NK-92 (cell line): ENCODE measurements around the gene ZNF527.
"Not testable (repeated sequence)": the region's sequence is repeated elsewhere in the genome, so short reads cannot be mapped to it uniquely, and the experiment has no call there.

Source experiments
- DNase-seq: peaks from one replicate; lab custom pipeline; 2025; ENCODE audit not compliant: unreplicated experiment; lab: John Stamatoyannopoulos, UW

Gene ZNF527

DNA sequence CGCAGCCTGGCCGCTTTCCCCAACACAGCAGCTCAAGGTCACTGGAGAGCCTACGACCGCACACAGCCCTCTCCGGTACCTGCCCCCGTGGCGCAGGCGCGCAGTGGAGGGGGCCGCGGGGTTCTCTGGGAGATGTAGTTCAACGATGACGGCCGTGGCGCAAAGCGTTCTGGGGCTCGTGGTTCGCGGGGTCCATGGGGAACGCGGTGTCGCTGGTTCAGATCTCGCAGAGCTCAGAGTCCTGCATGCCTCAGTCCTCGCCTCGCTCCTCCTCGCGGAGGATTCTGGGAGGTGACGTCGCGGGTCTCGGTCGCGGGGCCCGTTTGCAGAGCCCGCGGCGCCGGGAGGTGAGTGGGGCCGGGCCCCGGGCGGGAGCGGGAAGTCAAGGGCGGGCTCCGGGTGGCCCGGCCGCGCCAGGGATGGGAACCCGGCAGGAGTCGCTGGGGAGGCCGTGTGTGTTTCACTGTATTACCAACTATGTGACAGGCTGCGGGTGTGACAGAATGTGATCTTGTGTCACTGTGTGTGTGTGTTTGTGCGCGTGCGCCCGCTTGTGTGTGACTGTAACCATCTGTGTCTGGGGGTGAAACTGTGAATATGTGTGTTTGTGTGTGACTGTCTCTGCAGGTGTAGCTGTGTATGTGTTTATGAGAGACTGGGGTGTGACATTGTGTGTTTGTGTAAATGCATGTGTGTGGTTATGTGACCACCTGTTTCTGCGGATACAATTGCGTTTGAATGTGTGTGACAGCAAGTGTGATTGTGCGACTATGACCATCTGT, at the start of gene ZNF527:
Gene ZNF527 (plus strand): TSS at position 220 of the 782 bp plus-strand sequence. CDS start 3,100 bp downstream, outside the sequence.
- DNase-seq = peak; percentile 67

DNA sequence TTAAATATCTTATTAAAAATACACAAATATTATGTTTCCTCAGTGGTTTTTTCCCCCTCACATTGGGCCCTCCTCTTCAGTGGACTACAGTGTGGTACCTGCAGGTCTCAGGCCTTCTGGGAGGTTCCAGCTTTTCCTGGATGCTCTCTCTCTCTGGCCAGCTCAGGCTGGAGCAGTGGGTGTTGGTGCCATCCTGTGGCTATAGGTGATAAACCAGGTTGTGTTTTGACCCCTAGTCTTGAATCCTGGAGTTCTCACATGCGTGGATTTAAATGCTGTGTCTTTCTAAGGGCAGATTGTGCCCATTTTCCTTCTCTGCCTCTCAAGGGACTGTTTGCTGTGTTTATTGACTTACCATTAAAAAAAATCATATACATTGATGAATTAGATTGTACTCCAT, 41.2 kb upstream of the ZNF527 start:
- no peak for DNase-seq

DNA sequence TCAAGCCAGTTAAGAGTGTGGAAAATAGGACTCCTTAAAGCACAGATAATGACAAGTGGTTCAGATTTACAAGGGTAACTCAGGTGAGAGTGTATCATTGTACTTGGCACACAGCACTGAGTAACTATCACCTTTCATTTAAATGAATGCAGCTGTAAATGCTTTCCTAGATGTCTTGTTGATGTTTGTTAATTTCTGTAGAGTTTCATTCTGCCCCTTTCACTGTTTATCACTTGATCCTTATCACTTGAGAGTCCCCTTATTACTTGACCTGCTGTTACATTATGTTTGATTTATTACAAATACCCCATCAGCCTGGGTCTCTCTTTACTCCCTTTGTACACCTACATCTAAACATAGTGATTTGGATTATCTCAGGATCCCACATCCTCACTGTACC, 38.1 kb upstream of the ZNF527 start:
- no peak for DNase-seq

DNA sequence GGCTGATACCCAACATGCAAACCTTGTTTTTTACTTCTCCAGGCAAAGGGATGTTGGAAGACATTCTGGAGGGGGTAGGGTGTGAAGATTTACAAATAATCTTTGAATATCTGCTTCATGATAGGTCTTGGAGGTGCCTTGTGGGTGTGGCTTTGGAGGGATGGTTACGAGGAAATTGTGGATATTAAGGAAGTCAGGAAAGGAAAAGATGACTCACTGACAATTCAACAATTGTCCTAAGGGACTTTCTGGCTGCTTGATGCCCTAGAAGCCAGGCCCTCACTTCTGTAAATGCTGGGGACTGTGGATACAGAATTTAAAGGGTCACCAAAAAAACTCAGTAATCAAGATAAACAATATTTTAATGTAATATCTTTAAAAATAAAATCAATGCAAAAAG, 37.4 kb upstream of the ZNF527 start:
- DNase-seq = no peak

DNA sequence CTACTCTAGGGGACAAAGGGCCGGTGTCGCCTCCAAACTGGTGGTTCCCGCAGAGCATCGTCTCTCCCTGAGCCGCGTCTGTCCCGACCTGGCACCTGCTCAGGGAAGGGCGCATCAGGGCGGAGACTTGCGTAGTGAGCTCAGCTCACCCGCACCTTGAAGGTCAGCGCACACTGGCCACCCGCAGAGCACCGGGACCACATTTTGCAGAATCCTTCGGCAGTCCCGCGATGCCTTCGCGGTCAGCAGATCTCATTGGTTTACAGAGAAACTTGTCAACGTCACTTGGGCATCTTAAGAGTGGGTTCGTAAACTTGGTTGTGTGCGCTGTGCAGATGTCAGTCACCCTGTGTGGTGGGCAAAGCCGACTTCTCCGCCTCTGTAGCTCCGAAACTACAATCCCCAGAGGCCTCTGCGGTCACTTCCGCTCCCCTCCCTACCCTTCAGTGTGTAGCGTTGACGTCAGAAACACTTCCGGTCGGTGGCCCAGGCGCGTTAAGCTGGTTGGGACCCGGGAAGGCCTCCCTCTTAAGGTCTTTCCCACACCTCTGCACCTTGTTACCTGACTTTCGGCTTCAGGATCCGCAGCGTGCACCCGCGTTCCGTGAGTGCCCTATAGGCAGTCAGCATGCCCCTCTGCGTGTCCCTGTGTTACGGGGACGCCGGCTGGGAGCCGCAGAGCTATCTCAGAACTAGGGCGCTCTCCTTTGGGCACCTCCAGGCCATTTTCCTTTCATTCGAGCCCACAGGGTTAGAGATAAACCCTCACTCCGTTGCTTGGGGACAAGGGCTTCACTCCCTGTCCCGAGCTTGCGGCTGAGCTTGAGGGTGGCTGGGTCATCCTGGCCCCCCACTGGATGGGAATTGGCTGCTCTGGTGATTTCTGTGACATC, 36.5 kb upstream of the ZNF527 start:
- DNase-seq = peak; percentile 18

DNA sequence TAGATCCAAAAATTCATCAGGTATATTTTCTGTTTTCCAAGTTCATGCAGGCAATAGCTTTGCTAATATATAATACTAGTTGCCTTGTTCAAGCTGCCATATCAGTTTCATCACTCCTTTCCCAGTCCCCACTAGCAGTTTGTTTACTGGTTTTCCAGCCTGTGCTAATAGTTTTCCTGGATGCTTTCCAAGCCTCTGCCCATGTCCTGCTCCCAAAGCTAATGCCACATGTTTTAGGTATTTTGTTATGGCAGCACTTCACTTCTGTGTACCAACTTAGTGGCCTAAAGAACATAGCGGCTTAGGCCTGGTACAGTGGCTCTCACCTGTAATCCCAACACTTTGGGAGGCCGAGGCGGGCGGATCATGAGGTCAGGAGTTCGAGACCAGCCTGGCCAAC, 28.1 kb upstream of the ZNF527 start:
- no peak for DNase-seq

DNA sequence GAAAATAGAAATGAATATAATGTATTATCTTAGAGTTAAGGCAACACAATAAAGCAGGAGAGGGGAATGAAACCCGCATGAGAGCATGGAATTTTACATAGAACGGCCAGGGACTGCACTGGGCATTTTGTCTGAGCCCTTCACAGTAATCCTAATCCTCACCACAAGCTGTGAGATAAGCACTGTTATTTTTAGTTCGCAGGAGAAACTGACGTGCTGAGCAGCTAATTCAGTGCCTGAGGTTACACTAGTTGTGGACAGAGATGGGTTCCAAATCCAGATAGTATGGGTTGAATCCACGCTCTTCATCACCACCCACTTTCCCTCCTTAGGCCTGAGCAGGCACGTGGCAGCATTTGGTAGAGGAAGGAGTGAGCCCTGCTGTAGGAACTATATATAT, 24.8 kb upstream of the ZNF527 start:
- no peak for DNase-seq

DNA sequence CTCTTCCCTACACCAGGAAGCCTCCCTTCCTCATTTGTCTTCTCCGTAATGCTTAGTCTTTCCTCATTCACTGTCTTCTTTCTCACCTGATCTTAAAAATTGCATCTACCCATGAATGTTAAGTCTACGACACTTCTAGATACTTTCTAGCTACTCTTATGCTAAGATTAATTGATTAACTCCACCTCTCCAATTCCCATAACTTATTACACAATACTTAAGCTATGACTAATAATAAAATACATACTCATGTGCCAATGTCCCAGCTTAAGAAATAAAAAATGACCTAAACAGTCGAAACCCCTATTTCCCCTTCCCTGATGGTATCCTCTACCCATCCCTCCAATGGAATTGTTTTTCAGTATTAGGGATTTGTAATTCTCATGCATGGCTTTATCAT, 22.8 kb upstream of the ZNF527 start:
- DNase-seq = no peak

DNA sequence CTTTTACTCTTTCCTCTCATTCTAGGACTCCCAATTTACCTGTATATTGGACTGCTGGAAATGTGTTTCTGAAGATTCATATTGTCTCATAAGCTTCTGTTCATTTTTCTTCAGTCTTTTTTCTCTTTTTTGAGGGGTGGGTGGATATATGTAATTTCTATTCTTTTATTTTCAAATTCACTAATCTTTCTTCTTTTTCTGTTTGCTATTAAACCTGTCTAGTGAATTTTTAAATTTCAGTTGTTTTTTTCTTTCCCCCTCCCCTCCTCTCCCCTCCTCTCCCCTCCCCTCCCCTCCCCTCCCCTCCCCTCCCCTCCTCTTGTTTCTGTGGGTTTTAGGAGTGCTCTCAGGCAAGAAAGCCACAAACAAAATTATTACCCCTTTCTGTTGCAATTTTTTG, 16.9 kb upstream of the ZNF527 start:
- no peak for DNase-seq

DNA sequence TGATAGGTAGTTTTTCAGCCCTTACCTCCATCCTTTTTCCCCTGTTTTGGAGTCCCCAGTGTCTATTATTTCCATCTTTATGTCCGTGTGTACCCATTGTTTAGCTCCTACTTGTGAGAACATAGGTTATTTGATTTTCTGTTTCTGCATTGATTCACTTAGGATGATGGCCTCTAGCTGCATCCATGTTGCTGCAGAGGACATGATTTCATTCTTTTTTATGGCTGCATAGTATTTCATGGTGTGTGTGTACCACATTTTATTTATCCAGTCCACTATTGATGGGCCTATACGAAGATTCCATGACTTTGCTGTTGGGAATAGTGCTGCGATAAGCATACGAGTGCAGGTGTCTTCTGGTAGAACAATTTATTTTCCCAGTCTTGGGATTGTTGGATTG, 15.0 kb upstream of the ZNF527 start:
- no peak for DNase-seq

DNA sequence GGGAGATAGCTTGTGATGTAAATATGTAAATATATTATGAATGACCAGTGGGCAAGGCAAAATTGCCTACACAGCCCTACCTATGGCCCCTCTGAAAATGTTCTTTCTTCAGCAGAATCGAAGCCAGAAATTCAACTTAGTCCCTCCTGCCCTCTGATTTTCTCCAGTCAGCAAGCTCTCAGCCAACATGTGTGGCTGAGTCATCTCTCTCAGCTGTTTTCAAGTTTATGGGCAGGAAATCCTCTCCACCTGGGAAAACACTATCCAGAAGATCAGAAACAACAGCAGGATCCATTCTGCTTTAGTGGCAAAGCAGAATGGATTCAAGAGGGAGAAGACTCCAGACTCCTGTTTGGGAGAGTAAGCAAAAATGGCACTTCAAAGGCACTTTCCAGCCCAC, 8.9 kb upstream of the ZNF527 start:
- no peak for DNase-seq

DNA sequence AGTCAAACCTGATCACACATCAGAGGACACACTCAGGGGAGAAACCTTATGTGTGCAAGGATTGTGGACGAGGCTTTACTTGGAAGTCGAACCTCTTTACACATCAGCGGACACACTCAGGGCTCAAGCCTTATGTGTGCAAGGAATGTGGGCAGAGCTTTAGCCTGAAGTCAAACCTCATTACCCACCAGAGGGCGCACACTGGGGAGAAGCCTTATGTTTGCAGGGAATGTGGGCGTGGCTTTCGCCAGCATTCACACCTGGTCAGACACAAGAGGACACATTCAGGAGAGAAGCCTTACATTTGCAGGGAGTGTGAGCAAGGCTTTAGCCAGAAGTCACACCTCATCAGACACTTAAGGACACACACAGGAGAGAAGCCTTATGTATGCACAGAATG, 8.2 kb upstream of the ZNF527 start:
- DNase-seq = no peak

DNA sequence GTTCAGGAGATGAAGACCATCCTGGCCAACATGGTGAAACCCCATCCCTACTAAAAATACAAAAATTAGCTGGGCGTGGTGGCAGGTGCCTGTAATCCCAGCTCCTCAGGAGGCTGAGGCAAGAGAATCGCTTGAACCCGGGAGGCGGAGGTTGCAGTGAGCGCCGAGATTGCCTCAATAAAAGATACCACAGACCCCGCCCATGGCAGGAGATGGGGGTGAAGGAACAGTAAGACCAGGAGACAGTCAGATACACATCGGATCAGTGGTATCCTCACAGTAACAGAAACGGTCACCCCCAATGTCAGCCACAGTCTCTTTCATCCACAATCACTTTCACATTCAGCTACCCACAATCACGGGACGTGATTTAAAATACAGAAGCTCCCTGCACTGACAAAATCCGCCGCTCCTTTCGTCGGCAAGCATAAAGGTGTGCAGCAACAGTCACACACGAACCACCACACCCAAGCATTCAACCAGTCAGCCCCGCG, 466 bp upstream of the ZNF527 start:
- DNase-seq = not testable (repeated sequence)

DNA sequence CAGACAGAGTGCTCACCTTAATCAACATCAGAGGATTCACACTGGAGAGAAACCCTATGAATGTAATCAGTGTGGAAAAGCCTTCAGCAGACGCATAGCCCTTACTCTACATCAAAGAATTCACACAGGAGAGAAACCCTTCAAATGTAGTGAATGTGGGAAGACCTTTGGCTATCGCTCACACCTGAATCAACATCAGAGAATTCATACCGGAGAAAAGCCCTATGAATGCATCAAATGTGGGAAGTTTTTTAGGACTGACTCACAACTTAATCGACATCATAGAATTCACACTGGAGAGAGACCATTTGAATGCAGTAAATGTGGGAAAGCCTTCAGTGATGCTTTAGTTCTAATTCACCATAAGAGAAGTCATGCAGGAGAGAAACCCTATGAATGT, 18.3 kb downstream of the ZNF527 start:
- DNase-seq = no peak

DNA sequence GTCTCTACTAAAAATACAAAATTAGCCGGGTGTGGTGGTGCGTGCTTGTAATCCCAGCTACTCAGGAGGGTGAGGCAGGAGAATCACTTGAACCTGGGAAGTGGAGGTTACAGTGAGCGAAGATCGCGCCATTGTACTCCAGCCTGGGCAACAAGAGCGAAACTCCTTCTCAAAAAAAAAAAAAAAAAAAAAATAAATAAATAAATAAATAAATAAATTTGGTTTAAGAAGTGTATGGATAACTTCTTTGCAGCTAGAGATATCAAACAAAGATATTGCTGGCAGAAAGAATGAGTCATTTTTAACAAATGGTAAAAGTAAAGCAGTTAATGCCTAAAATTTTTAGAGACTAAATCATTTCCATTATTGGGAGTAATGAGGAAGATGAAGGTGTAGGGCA, 20.5 kb downstream of the ZNF527 start:
- not testable (repeated sequence) for DNase-seq

DNA sequence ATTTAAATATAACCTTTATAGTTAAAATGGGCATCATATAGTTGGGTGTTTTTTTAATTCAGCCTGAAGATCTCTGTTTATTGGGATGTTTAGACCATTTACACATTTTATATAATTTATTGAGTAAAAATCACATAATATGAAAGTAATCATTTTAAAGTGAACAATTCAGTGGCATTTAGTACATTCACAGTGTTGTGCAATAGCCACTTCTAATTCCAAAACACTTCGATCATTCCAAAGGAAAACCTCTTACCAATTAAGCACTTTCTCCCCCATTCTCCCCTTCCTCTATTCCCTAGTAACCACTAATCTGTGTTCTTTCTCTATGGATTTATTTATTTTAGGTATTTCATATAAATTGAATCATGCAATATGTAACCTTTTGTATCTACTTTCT, 30.2 kb downstream of the ZNF527 start:
- DNase-seq = no peak

DNA sequence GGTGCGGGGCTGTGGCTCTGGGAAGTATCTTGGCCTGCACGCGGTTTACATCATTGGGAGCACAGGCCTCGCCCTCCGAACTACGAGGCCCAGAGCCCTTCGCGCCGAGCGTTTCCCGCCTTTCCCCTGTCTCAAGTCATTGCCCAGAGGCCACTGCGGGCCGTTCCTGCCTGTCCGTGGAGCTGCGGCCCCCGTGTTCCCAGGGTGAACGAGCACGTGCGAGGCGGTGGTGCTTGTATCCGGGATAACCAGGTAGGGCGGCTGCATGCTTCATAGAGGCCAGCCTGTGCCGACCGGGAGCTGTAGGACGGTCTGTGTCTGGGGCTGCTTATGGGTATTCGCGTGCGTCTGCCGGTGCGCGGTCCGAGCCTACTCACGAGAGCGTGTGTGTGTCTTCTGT, 32.5 kb downstream of the ZNF527 start:
- no peak for DNase-seq

DNA sequence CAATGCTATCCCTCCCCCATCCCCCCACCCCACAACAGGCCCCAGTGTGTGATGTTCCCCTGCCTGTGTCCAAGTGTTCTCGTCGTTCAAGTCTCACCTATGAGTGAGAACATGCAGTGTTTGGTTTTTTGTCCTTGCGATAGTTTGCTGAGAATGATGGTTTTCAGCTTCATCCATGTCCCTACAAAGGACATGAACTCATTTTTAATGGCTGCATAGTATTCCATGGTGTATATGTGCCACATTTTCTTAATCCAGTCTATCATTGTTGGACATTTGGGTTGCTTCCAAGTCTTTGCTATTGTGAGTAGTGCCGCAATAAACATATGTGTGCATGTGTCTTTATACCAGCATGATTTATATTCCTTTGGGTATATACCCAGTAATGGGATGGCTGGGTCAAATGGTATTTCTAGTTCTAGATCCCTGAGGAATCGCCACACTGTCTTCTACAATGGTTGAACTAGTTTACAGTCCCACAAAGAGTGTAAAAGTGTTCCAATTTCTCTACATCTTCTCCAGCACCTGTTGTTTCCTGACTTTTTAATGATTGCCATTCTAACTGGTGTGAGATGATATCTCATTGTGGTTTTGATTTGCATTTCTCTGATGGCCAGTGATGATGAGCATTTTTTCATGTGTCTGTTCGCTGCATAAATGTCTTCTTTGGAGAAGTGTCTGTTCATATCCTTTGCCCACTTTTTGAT, 35.4 kb downstream of the ZNF527 start:
- not testable (repeated sequence) for DNase-seq

DNA sequence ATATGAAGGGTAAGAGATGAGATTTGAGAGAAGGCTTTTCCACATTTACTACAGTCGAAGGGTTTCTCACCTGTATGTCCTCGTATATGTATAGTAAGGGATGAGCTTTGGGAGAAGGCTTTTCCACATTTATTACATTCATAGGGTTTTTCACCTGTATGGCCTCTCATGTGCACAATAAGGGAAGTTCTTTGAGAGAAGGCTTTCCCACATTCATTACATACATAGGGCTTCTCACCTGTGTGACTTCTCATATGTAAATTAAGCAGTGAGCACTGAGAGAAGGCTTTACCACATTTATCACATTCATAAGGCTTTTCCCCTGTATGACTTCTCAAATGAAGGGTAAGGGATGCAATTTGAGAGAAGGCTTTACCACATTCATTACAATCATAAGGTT, 41.8 kb downstream of the ZNF527 start:
- no peak for DNase-seq

DNA sequence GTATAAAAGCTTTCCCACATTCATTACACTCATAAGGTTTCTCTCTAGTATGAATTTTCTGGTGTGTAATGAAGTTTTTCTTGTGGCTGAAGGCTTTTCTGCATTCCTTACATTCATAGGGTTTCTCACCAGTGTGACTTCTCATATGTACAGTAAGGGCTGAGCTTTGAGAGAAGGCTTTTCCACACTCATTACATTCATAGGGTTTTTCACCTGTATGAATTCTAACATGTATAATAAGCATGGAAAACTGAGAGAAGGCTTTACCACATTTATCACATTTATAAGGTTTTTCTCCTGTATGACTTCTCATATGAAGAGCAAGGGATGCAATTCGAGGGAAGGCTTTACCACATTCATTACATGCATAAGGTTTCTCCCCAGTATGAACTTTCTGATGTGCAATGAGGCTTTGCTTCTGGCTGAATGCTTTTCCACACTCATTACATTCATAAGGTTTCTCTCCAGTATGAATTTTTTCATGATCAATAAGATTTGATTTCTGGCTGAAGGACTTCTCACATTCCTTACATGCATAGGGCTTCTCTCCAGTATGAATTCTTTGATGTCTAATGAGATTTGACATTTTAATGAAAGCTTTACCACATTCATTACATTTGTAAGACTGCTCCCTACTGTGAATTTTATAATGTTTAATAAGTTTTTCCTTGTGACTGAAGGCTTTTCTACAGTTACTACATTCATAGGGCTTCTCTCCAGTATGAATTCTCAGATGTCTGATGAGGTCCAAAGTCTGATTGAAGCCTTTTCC, 42.6 kb downstream of the ZNF527 start:
- no peak for DNase-seq
